Vagina (tissue), 2 donors: ENCODE measurements around the gene CSRNP3. TPM values are rescaled to one million over a fixed set of nuclear protein-coding genes. Genes with fewer than 3 reads are reported as not detected.
"Not testable (repeated sequence)": the region's sequence is repeated elsewhere in the genome, so short reads cannot be mapped to it uniquely, and the experiment has no call there.

ENCODE experiments used
- DNase-seq, 2 donors: peaks; one replicate each; pipeline ENCODE4 v3.0.0-alpha.2; 2017; ENCODE audit errors: extremely low spot score in 2 of 2
- H3K27ac ChIP-seq: fragments of 200-600 bp; sonication (generic); one replicate; pipeline ENCODE4 v1.5.1; 2019
- H3K27me3 ChIP-seq: fragments of 200-600 bp; sonication (generic); one replicate; pipeline ENCODE4 v1.5.1; 2019
- H3K36me3 ChIP-seq, 2 donors: fragments of 200-600 bp; sonication (generic); one replicate each; pipeline ENCODE4 v1.5.1; 2017 to 2019
- H3K4me1 ChIP-seq: fragments of 200-600 bp; sonication (generic); one replicate; pipeline ENCODE4 v1.5.1; 2019
- H3K4me3 ChIP-seq, 2 donors: fragments of 200-600 bp; sonication (generic); 1 replicate in 1 of 2; 2 replicates in 1 of 2; pipeline ENCODE4 v1.5.1; 2016 to 2019
- H3K9me3 ChIP-seq: fragments of 200-600 bp; sonication (generic); one replicate; pipeline ENCODE4 v1.5.1; 2019
- CTCF ChIP-seq, 3 experiments: fragments of 450-650 bp in 2 of 3; fragments of 200-600 bp in 1 of 3; sonication (generic) in 1 of 3; IDR thresholded peaks; one replicate each; pipeline ENCODE4 v1.5.1; 2017 to 2019; ENCODE audit warnings: antibody characterized with exemption in 3 of 3, mild to moderate bottlenecking in 2 of 3, moderate library complexity in 2 of 3
- POLR2A ChIP-seq, 2 donors: fragments of 450-650 bp; IDR thresholded peaks; one replicate each; pipeline ENCODE4 v1.6.1; 2017; ENCODE audit warnings: antibody characterized with exemption in 2 of 2, mild to moderate bottlenecking in 2 of 2, moderate library complexity in 2 of 2
- POLR2AphosphoS5 ChIP-seq, 2 donors: sonication (generic); formaldehyde crosslinking; IDR thresholded peaks; one replicate each; pipeline ENCODE4 v1.9.0; 2017; ENCODE audit warnings: antibody characterized with exemption in 2 of 2, mild to moderate bottlenecking in 2 of 2, low read depth in 1 of 2; ENCODE audit not compliant: insufficient read depth in 1 of 2
- intact Hi-C: fragments of 100-400 bp; cut with DNase I; formaldehyde crosslinking; loops from one replicate; pipeline ENCODE4 v1.15.1; 2023
- total RNA-seq: library from RNA; depleted of rRNA; stranded (reverse); fragments of >200 nt; gene quantifications from one replicate; pipeline ENCODE4 v1.2.3, GENCODE V29; 2016

Gene CSRNP3
- total RNA-seq, 1 donor from 2014 or later = 2.7 TPM

GRCh38 chr2:165665614-165666013 lies 196.1 kb downstream of the CSRNP3 start:
- intact Hi-C loops = no loop called here
- H3K4me1 ChIP-seq = no peaks in the 10 kb centered on the region

DNA sequence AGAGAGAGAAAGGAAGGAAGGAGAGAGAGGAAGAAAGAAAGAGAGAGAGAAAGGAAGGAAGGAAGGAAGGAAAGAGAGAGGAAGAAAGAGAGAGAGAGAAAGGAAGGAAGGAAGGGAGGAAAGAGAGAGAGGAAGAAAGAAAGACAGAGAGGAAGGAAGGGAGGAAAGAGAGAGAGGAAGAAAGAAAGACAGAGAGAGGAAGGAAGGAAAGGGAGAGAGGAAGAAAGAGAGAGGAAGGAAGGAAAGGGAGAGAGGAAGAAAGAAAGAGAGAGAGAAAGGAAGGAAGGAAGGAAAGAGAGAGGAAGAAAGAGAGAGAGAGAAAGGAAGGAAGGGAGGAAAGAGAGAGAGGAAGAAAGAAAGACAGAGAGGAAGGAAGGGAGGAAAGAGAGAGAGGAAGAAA lies 196.6 kb downstream of the CSRNP3 start:
- H3K4me1 ChIP-seq, intact Hi-C loops, H3K4me3 ChIP-seq, H3K36me3 ChIP-seq, DNase-seq, H3K27ac ChIP-seq, H3K27me3 ChIP-seq, H3K9me3 ChIP-seq: not testable (repeated sequence)

More at GRCh38 chr2:165665614-165666013, 196.1 kb downstream of the CSRNP3 start:
- no peak overlapping the region for H3K4me3 ChIP-seq
- TF ChIP-seq POLR2A (IDR thresholded peaks at IDR 0.05) (no peak), CTCF (IDR thresholded peaks at IDR 0.05) (no peak), POLR2AphosphoS5 (IDR thresholded peaks at IDR 0.05; ENCODE audit: insufficient read depth in 1 of 2, low read depth in 1 of 2) (no peak)
- H3K27me3 ChIP-seq = no peaks in the 10 kb centered on the region
- H3K9me3 ChIP-seq = no peaks in the 10 kb centered on the region
- DNase-seq = no peak
- H3K36me3 ChIP-seq = peaks cover 0 to 4% of the 10 kb centered on the region in 2 donors
- H3K27ac ChIP-seq = no peak overlapping the region

- Histone ChIP-seq H3K4me3 (no peak overlapping the region), H3K27ac (no peak overlapping the region), H3K4me1 (no peaks in the 10 kb centered on the region), H3K27me3 (no peaks in the 10 kb centered on the region), H3K36me3 (peaks cover 0 to 4% of the 10 kb centered on the region in 2 donors), H3K9me3 (no peaks in the 10 kb centered on the region)
- DNase-seq = no peak
- intact Hi-C loops = no loop called here
- TF ChIP-seq POLR2AphosphoS5 (IDR thresholded peaks at IDR 0.05; ENCODE audit: insufficient read depth in 1 of 2, low read depth in 1 of 2) = no peak
- TF ChIP-seq CTCF (IDR thresholded peaks at IDR 0.05) = no peak
- TF ChIP-seq POLR2A (IDR thresholded peaks at IDR 0.05) = no peak
These were observed 197.1 kb downstream of the CSRNP3 start for GRCh38 chr2:165666605-165667004.

GRCh38 chr2:165667375-165667774 lies 197.9 kb downstream of the CSRNP3 start:
- no peaks in the 10 kb centered on the region for H3K9me3 ChIP-seq
- no peaks in the 10 kb centered on the region for H3K4me1 ChIP-seq
- H3K36me3 ChIP-seq = peaks cover 0 to 4% of the 10 kb centered on the region in 2 donors
- no peak overlapping the region for H3K4me3 ChIP-seq
- TF ChIP-seq POLR2A (IDR thresholded peaks at IDR 0.05) = no peak
- TF ChIP-seq POLR2AphosphoS5 (IDR thresholded peaks at IDR 0.05; ENCODE audit: insufficient read depth in 1 of 2, low read depth in 1 of 2) = no peak
- no peak for TF ChIP-seq CTCF (IDR thresholded peaks at IDR 0.05)
- no peak overlapping the region for H3K27ac ChIP-seq
- DNase-seq = no peak
- H3K27me3 ChIP-seq = no peaks in the 10 kb centered on the region
- intact Hi-C loops = no loop called here

DNA sequence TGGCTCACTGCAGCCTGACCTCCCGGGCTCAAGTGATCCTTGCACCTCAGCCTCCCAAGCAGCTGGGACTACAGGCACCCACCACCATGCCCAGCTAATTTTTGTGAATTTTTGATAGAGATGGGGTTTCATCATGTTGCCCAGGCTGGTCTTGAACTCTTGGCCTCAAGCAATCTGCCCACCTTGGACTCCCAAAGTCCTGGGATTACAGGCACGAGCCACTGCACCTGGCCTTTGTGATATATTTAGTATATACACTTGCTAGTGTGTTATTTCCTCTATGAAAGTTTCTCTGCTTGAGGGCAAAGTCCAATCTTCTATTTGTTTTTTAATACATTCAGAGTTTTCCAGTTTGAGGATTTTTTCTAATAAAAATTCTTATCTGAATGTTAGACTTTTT lies 205.3 kb downstream of the CSRNP3 start:
- Histone ChIP-seq H3K27ac (no peak overlapping the region), H3K4me1 (no peaks in the 10 kb centered on the region), H3K36me3 (peaks cover 0 to 12% of the 10 kb centered on the region in 2 donors), H3K9me3 (no peaks in the 10 kb centered on the region), H3K4me3 (no peak overlapping the region), H3K27me3 (no peaks in the 10 kb centered on the region)
- no peak for TF ChIP-seq CTCF (IDR thresholded peaks at IDR 0.05)
- no peak for TF ChIP-seq POLR2A (IDR thresholded peaks at IDR 0.05)
- TF ChIP-seq POLR2AphosphoS5 (IDR thresholded peaks at IDR 0.05; ENCODE audit: insufficient read depth in 1 of 2, low read depth in 1 of 2) = no peak
- no peak for DNase-seq
- intact Hi-C loops = no loop called here
